DND-41 (cell line): ENCODE data around the gene ADCYAP1.

Source experiments
- ATAC-seq: fragments of 200-7000 bp; cut with Tn5 transposase; 3 replicates; pipeline ENCODE4 v1.9.1; 2021; ENCODE audit warnings: low read depth; ENCODE audit not compliant: insufficient read depth
- DNase-seq: peaks from one replicate; pipeline ENCODE4 v3.0.0-alpha.2; 2020
- H2AFZ ChIP-seq: 2 replicates; pipeline ENCODE4 v1.6.0; 2012; ENCODE audit warnings: low read depth, low read length
- H3K27ac ChIP-seq: 2 replicates; pipeline ENCODE4 v1.5.1; 2012; ENCODE audit warnings: low read length, inconsistent platforms
- H3K27me3 ChIP-seq: fragments of 200-600 bp; sonication (generic); 2 replicates; pipeline ENCODE4 v1.6.0; 2012; ENCODE audit warnings: low read length, mild to moderate bottlenecking, inconsistent platforms; ENCODE audit not compliant: insufficient read depth, poor library complexity
- H3K36me3 ChIP-seq: 2 replicates; pipeline ENCODE4 v1.5.1; 2012; ENCODE audit warnings: low read length, inconsistent platforms; ENCODE audit not compliant: insufficient read depth
- H3K4me1 ChIP-seq: 2 replicates; pipeline ENCODE4 v1.5.1; 2012; ENCODE audit warnings: mild to moderate bottlenecking, low read length; ENCODE audit not compliant: insufficient read depth
- H3K4me2 ChIP-seq: 2 replicates; pipeline ENCODE4 v1.6.0; 2012; ENCODE audit warnings: mild to moderate bottlenecking, moderate library complexity, low read length, inconsistent platforms; ENCODE audit not compliant: insufficient read depth
- H3K4me3 ChIP-seq, 2 experiments: fragments of 200-600 bp in 1 of 2; shearing (Covaris generic) in 1 of 2; 2 replicates each; pipeline ENCODE4 v1.5.1; 2012 to 2016; ENCODE audit warnings: inconsistent platforms in 2 of 2, low read length in 2 of 2, mild to moderate bottlenecking in 2 of 2, low read depth in 1 of 2, moderate library complexity in 1 of 2
- H3K79me2 ChIP-seq: 2 replicates; pipeline ENCODE4 v1.6.0; 2012; ENCODE audit warnings: low read length, inconsistent platforms; ENCODE audit not compliant: insufficient read depth
- H3K9ac ChIP-seq: 2 replicates; pipeline ENCODE4 v1.6.0; 2012; ENCODE audit warnings: low read depth, mild to moderate bottlenecking, inconsistent platforms, low read length, moderate library complexity
- H3K9me3 ChIP-seq: 2 replicates; pipeline ENCODE4 v1.5.1; 2012; ENCODE audit warnings: low read length, moderate library complexity, mild to moderate bottlenecking, inconsistent platforms; ENCODE audit not compliant: insufficient read depth, severe bottlenecking
- H4K20me1 ChIP-seq: 2 replicates; pipeline ENCODE4 v1.6.0; 2012; ENCODE audit warnings: low read length; ENCODE audit not compliant: insufficient read depth
- EZH2 ChIP-seq: IDR thresholded peaks from 3 replicates; pipeline ENCODE4 v1.6.1; 2012; ENCODE audit warnings: borderline replicate concordance, low read depth, mild to moderate bottlenecking, moderate library complexity, low read length, inconsistent platforms; ENCODE audit not compliant: severe bottlenecking
- TF ChIP-seq, protein P1 (sequence below): IDR thresholded peaks from 2 replicates; pipeline ENCODE4 v1.5.1; 2012; ENCODE audit warnings: borderline replicate concordance, low read length, moderate library complexity, mild to moderate bottlenecking; ENCODE audit not compliant: poor library complexity, severe bottlenecking; ENCODE audit errors: extremely low read depth

The ADCYAP1 gene

DNA sequence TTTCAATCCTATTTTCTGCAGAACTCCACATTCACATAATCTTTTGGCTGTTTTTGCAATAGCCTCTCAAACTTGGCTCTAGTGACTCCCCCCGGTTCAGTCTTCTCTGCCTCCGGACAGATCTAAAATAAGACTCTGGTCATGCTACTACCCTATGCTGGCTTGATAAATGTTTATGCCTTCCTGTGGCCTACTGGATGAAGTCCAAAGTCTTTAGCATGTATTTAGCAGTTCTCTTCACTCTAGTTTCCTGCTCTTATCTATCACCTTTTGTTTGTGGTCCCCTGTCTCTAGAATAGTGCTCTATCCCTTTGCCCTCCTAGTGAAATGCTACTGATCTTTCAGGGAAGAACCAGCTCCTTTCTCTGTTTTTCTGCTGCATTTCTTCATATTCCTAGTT lies 14.4 kb downstream of the ADCYAP1 start:
- H2AFZ ChIP-seq = no peak overlapping the region
- H3K4me3 ChIP-seq = no peak overlapping the region
- TF ChIP-seq EZH2 = no peak
- TF ChIP-seq, protein P1, sequence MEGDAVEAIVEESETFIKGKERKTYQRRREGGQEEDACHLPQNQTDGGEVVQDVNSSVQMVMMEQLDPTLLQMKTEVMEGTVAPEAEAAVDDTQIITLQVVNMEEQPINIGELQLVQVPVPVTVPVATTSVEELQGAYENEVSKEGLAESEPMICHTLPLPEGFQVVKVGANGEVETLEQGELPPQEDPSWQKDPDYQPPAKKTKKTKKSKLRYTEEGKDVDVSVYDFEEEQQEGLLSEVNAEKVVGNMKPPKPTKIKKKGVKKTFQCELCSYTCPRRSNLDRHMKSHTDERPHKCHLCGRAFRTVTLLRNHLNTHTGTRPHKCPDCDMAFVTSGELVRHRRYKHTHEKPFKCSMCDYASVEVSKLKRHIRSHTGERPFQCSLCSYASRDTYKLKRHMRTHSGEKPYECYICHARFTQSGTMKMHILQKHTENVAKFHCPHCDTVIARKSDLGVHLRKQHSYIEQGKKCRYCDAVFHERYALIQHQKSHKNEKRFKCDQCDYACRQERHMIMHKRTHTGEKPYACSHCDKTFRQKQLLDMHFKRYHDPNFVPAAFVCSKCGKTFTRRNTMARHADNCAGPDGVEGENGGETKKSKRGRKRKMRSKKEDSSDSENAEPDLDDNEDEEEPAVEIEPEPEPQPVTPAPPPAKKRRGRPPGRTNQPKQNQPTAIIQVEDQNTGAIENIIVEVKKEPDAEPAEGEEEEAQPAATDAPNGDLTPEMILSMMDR = no peak
- H3K36me3 ChIP-seq = no peaks in the 10 kb centered on the region
- no peaks in the 10 kb centered on the region for H3K27me3 ChIP-seq
- DNase-seq = no peak
- no peak overlapping the region for H3K27ac ChIP-seq
- no peak overlapping the region for H3K9ac ChIP-seq
- peaks cover 9% of the 10 kb centered on the region for H3K4me1 ChIP-seq
- H3K4me2 ChIP-seq = no peak overlapping the region
- H4K20me1 ChIP-seq = no peaks in the 10 kb centered on the region
- H3K79me2 ChIP-seq = no peaks in the 10 kb centered on the region
- ATAC-seq = no peak
- H3K9me3 ChIP-seq = no peaks in the 10 kb centered on the region

DNA sequence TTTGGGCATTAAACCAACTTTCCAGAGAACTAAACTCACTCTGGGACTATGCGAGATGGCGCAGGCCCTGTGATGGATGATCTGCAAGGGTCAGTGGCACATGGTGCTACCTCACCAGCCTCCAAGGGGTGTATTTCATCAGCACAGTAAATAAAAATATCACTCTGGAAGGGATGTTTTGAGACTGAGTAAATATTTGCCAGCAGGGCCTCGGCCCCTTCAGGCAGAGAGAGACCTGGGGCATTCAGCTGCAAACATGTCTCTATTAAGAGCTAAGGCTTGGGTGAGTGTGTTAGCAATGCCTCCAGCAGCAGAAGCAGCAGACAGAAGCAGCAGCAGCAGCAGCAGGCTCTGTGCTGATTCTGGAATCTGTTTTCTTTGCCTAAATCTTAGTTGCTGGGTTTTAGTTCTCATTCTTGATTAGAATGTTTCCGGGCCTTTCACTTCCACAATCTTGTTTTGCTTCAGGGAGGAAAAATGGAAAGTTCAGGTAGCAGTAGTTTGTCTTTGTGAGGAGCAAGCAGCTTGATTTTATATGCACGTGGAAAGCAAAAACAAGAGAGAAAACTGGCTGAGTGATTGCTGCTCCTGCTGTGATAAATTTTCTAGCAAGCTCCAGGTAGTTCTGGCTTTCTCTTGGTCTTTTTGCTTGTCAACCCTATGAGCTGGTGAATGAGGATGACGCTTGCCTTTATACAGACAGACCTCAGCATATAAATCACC lies 18.6 kb downstream of the ADCYAP1 start:
- no peak overlapping the region for H3K9ac ChIP-seq
- H3K79me2 ChIP-seq = no peaks in the 10 kb centered on the region
- DNase-seq (no peak), ATAC-seq (no peak)
- no peaks in the 10 kb centered on the region for H3K27me3 ChIP-seq
- no peaks in the 10 kb centered on the region for H3K36me3 ChIP-seq
- no peak overlapping the region for H3K4me3 ChIP-seq
- no peaks in the 10 kb centered on the region for H4K20me1 ChIP-seq
- H3K27ac ChIP-seq = no peak overlapping the region
- no peak overlapping the region for H3K4me2 ChIP-seq
- H3K4me1 ChIP-seq = no peaks in the 10 kb centered on the region
- TF ChIP-seq, protein P1 = no peak
- no peak for TF ChIP-seq EZH2
- no peak overlapping the region for H2AFZ ChIP-seq
- H3K9me3 ChIP-seq = no peaks in the 10 kb centered on the region

DNA sequence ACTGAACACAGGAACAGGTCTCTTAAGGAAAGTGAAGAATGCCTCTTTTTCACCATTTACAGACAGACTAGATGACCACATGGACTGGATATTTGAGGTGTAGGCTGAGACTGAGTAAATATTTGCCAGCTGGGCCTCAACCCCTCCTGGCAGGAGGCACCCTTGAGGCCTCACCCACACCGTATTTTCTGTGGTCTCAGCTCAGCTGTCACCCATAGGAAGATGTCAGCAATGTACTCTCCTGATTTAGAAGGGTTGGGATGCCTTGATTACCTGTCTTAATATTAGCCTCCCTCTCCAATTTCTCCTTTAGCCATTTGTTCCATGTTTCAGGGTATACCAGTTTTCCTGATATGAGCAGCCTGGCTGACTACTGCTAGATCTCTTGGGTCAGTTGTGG lies 20.3 kb downstream of the ADCYAP1 start:
- TF ChIP-seq, protein P1 = no peak
- no peak for TF ChIP-seq EZH2
- Histone ChIP-seq H3K9me3 (no peaks in the 10 kb centered on the region), H3K4me2 (no peak overlapping the region), H4K20me1 (no peaks in the 10 kb centered on the region), H3K9ac (no peak overlapping the region), H3K27me3 (no peaks in the 10 kb centered on the region), H3K79me2 (no peaks in the 10 kb centered on the region), H3K4me1 (no peaks in the 10 kb centered on the region), H3K27ac (no peak overlapping the region), H2AFZ (no peak overlapping the region), H3K4me3 (no peak overlapping the region), H3K36me3 (no peaks in the 10 kb centered on the region)
- DNase-seq (no peak), ATAC-seq (no peak)

DNA sequence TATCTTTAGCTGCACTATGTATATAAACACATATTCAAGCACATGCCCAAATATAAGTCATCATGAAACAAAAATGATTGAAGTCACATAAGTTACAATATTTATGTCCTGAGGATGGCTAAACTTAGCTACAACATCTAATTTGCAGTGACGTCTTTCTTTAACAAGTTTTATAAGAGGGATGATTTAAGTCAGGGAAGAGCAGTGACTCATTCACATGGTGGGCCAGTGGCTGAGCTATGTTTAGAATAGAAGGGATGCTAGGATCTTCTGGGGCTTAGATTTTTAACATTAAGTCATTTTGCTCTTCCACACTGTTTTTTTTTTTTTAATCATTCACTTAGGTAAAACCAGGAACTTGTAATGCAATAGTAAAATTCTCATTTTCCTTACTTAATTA lies 22.3 kb downstream of the ADCYAP1 start:
- no peaks in the 10 kb centered on the region for H3K27me3 ChIP-seq
- no peaks in the 10 kb centered on the region for H3K4me1 ChIP-seq
- DNase-seq (no peak), ATAC-seq (no peak)
- H3K4me2 ChIP-seq = no peak overlapping the region
- no peaks in the 10 kb centered on the region for H3K36me3 ChIP-seq
- no peak overlapping the region for H3K9ac ChIP-seq
- no peak for TF ChIP-seq EZH2
- TF ChIP-seq, protein P1 = no peak
- no peaks in the 10 kb centered on the region for H3K9me3 ChIP-seq
- H3K4me3 ChIP-seq = no peak overlapping the region
- no peak overlapping the region for H3K27ac ChIP-seq
- no peaks in the 10 kb centered on the region for H4K20me1 ChIP-seq
- H3K79me2 ChIP-seq = no peaks in the 10 kb centered on the region
- no peak overlapping the region for H2AFZ ChIP-seq
